Gastrocnemius medialis (tissue), 4 donors: ENCODE results near the gene TMEM63C. TPM values are rescaled to one million over a fixed set of nuclear protein-coding genes. Genes with fewer than 3 reads are reported as not detected.

Experiments
- ATAC-seq, 2 donors: fragments of 150-250 bp; one replicate each; pipeline ENCODE4 v1.9.1; 2016
- DNase-seq, 2 donors: peaks; one replicate each; pipeline ENCODE4 v3.0.0-alpha.2; 2019
- H3K27ac ChIP-seq, 4 donors: fragments of 200-600 bp; sonication (generic); 1 replicate in 1 of 4; 2 replicates in 3 of 4; pipeline ENCODE4 v1.5.1; 2016 to 2018; ENCODE audit warnings: mild to moderate bottlenecking in 2 of 4, moderate library complexity in 1 of 4
- H3K27me3 ChIP-seq, 3 donors: fragments of 200-600 bp; sonication (generic) in 2 of 3; 1 replicate in 1 of 3; 2 replicates in 2 of 3; pipeline versions ENCODE4 v1.5.1 to v1.6.0; 2016 to 2019; ENCODE audit warnings: mild to moderate bottlenecking in 1 of 3, moderate library complexity in 1 of 3
- H3K36me3 ChIP-seq, 2 donors: fragments of 200-600 bp; sonication (generic) in 1 of 2; one replicate each; pipeline ENCODE4 v1.5.1; 2017 to 2018
- H3K4me1 ChIP-seq, 2 donors: fragments of 200-600 bp; sonication (generic) in 1 of 2; one replicate each; pipeline ENCODE4 v1.5.1; 2016 to 2017; ENCODE audit warnings: mild to moderate bottlenecking in 2 of 2
- H3K4me3 ChIP-seq, 4 donors: fragments of 200-600 bp; sonication (generic) in 3 of 4; 1 replicate in 1 of 4; 2 replicates in 3 of 4; pipeline ENCODE4 v1.5.1; 2016 to 2019; ENCODE audit warnings: mild to moderate bottlenecking in 2 of 4
- H3K9me3 ChIP-seq, 3 donors: fragments of 200-600 bp; sonication (generic) in 2 of 3; 1 replicate in 1 of 3; 2 replicates in 2 of 3; pipeline ENCODE4 v1.5.1; 2016 to 2019
- POLR2A ChIP-seq, 2 donors: fragments of 450-650 bp; IDR thresholded peaks; one replicate each; pipeline ENCODE4 v1.6.1; 2017; ENCODE audit warnings: antibody characterized with exemption in 2 of 2, mild to moderate bottlenecking in 2 of 2, moderate library complexity in 2 of 2
- in situ Hi-C, 4 donors: fragments of 200-750 bp; cut with MboI; loops; one replicate each; pipeline versions ENCODE4 v1.15.0 to v1.8.0; 2017; ENCODE audit warnings: low sequenced_read_pairs in 4 of 4
- intact Hi-C: fragments of 100-400 bp; cut with DNase I; formaldehyde crosslinking; loops from one replicate; pipeline ENCODE4 v1.15.1; 2023; ENCODE audit warnings: low total_unique reads
- total RNA-seq, 4 donors: library from RNA; depleted of rRNA; stranded (reverse); fragments of >200 nt; gene quantifications; one replicate each; pipeline versions ENCODE4 v1.1.0 to v1.2.3, GENCODE V29; 2016
- TF ChIP-seq, protein P1 (sequence below), 5 experiments: fragments of 450-650 bp in 3 of 5; fragments of 200-600 bp in 2 of 5; sonication (generic) in 2 of 5; IDR thresholded peaks in 4 of 5; conservative IDR thresholded peaks in 1 of 5; 1 replicate in 4 of 5; 2 replicates in 1 of 5; pipeline ENCODE4 v1.5.1; 2016 to 2019; ENCODE audit warnings: antibody characterized with exemption in 5 of 5, mild to moderate bottlenecking in 3 of 5, moderate library complexity in 3 of 5

The TMEM63C gene
- total RNA-seq, 4 donors from 2014 or later, result 0.05 TPM; not detected in 2

DNA sequence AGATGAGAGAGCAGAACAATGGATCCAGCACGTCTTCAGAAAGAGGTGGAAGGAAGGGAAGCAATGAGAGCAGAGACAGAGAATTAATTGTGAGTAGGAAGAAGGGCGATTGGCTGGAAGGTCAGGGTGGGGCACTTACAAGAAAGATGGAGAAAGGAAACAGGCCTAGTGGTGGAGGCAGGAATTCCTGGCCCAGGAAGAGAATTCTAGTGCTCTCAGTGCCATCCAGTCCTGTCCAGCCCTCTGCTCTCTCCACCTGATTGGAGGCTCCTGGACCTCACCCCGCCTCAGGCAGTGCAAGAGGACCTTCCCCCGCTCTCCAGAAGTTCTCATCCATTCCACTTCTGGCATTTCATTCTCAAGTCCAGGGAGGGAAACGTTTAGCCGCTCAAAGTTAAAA is 46.5 kb downstream of the TMEM63C start:
- no peaks in the 10 kb centered on the region for H3K36me3 ChIP-seq
- TF ChIP-seq, protein P1, sequence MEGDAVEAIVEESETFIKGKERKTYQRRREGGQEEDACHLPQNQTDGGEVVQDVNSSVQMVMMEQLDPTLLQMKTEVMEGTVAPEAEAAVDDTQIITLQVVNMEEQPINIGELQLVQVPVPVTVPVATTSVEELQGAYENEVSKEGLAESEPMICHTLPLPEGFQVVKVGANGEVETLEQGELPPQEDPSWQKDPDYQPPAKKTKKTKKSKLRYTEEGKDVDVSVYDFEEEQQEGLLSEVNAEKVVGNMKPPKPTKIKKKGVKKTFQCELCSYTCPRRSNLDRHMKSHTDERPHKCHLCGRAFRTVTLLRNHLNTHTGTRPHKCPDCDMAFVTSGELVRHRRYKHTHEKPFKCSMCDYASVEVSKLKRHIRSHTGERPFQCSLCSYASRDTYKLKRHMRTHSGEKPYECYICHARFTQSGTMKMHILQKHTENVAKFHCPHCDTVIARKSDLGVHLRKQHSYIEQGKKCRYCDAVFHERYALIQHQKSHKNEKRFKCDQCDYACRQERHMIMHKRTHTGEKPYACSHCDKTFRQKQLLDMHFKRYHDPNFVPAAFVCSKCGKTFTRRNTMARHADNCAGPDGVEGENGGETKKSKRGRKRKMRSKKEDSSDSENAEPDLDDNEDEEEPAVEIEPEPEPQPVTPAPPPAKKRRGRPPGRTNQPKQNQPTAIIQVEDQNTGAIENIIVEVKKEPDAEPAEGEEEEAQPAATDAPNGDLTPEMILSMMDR (IDR thresholded peaks at IDR 0.05 in 4 of 5, conservative IDR thresholded peaks at IDR 0.05 in 1 of 5), result no peak
- TF ChIP-seq POLR2A (IDR thresholded peaks at IDR 0.05), result no peak
- no peaks in the 10 kb centered on the region for H3K4me1 ChIP-seq
- in situ Hi-C loops (no loop called here), intact Hi-C loops (no loop called here)
- no peak for DNase-seq
- no peak overlapping the region for H3K4me3 ChIP-seq
- H3K9me3 ChIP-seq, result no peaks in the 10 kb centered on the region
- no peak for ATAC-seq
- no peaks in the 10 kb centered on the region for H3K27me3 ChIP-seq
- no peak overlapping the region for H3K27ac ChIP-seq

DNA sequence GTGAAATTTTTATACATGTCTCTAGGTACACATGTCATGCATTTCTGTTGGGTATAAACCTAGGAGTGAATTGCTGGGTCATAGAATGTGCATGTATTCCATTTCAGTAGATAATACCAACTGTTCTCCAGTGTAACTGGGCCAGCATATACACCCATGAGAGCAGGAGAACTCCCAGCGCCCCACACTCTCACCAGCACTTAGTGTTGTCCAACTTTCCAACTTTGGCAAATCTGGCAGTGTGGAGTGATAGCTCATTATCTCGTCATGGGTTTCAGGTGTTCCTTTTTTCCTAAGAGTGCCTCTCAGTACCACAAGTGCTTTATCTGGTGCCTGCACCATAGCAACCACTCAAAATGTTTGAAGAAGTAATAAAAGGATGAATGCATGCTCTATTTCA is 49.3 kb downstream of the TMEM63C start:
- intact Hi-C loops, result no loop called here
- Histone ChIP-seq H3K4me1 (no peaks in the 10 kb centered on the region), H3K9me3 (no peaks in the 10 kb centered on the region), H3K4me3 (no peak overlapping the region), H3K36me3 (no peaks in the 10 kb centered on the region), H3K27me3 (no peaks in the 10 kb centered on the region), H3K27ac (no peak overlapping the region)
- ATAC-seq (no peak), DNase-seq (no peak)
- TF ChIP-seq POLR2A (IDR thresholded peaks at IDR 0.05), result no peak
- TF ChIP-seq, protein P1 (IDR thresholded peaks at IDR 0.05 in 4 of 5, conservative IDR thresholded peaks at IDR 0.05 in 1 of 5), result no peak
- in situ Hi-C loops, result no loop called here

DNA sequence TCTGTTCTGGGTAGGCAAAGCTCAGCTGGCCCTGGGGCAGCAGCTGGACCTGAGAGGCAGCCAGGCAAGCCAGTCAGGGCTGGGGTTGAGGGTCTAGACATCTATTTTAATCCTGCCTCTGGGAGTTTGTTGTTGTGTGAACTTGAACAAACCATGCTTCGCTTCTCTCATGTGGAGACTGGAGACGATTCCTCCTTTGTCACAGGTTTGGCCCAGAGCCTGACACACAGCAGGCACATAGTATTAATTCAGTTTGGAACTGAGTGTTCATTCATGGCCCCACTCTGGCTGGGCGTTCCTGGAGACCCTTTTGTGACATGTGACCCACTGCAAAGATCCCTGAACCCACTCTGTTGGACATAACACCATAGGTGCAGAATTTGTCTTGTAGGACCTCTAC is 50.1 kb downstream of the TMEM63C start:
- Histone ChIP-seq H3K4me1 (no peaks in the 10 kb centered on the region), H3K9me3 (no peaks in the 10 kb centered on the region), H3K4me3 (no peak overlapping the region), H3K36me3 (no peaks in the 10 kb centered on the region), H3K27ac (no peak overlapping the region), H3K27me3 (no peaks in the 10 kb centered on the region)
- no peak for TF ChIP-seq POLR2A (IDR thresholded peaks at IDR 0.05)
- TF ChIP-seq, protein P1 (IDR thresholded peaks at IDR 0.05 in 4 of 5, conservative IDR thresholded peaks at IDR 0.05 in 1 of 5), result no peak
- intact Hi-C loops, result no loop called here
- in situ Hi-C loops, result no loop called here
- DNase-seq (no peak), ATAC-seq (no peak)

DNA sequence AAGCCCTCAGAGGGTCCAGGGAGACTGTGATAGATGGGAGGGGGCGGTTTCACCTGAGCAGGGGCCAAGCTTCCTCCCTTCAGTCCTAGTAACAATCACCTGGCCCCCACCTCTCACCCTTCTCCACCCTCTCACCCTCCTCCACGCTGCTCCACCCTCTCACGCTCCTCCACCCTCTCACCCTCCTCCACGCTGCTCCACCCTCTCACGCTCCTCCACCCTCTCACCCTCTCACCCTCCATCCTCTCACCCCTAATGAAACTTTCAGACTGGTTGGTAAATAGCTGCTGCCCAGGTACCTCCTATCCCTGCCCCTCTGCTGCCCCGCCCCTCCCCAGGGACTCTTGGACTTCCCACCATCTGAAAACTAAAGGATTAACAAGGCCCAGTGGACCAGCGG is 55.2 kb downstream of the TMEM63C start:
- intact Hi-C loops, result no loop called here
- no peak for ATAC-seq
- no peak overlapping the region for H3K27ac ChIP-seq
- in situ Hi-C loops, result no loop called here
- H3K9me3 ChIP-seq, result no peaks in the 10 kb centered on the region
- H3K27me3 ChIP-seq, result no peaks in the 10 kb centered on the region
- no peaks in the 10 kb centered on the region for H3K36me3 ChIP-seq
- TF ChIP-seq, protein P1 (IDR thresholded peaks at IDR 0.05 in 4 of 5, conservative IDR thresholded peaks at IDR 0.05 in 1 of 5), result no peak
- no peak for TF ChIP-seq POLR2A (IDR thresholded peaks at IDR 0.05)
- no peak for DNase-seq
- no peak overlapping the region for H3K4me3 ChIP-seq
- no peaks in the 10 kb centered on the region for H3K4me1 ChIP-seq

DNA sequence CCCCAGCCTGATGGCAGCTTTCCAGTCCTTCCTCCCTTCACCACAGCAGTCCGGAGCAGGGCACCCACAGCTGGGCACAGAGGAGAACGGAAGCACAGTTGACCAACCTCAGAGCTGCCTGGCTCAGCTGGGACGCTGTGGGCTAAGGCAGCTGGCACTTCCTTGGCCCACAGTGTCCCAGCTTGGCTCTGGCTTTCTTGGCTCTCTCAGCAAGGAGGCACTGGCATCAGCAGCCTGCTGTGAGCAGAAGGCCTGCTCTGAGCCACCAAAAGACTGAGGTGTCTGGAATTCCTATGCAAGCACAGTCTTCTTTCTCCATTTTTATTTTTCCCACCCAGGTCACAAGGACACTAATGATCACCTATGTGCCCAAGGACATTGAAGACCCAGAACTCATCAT is 56.8 kb downstream of the TMEM63C start:
- in situ Hi-C loops (no loop called here), intact Hi-C loops (no loop called here)
- DNase-seq (no peak), ATAC-seq (no peak)
- Histone ChIP-seq H3K4me3 (no peak overlapping the region), H3K4me1 (no peaks in the 10 kb centered on the region), H3K27ac (no peak overlapping the region), H3K27me3 (no peaks in the 10 kb centered on the region), H3K9me3 (no peaks in the 10 kb centered on the region), H3K36me3 (no peaks in the 10 kb centered on the region)
- no peak for TF ChIP-seq POLR2A (IDR thresholded peaks at IDR 0.05)
- TF ChIP-seq, protein P1 (IDR thresholded peaks at IDR 0.05 in 4 of 5, conservative IDR thresholded peaks at IDR 0.05 in 1 of 5), result no peak
